Duodenal mucosa (tissue), 2 donors: ENCODE data around the gene CEP97.

Experiments used
- H3K27ac ChIP-seq: one replicate; pipeline ENCODE4 v1.7.0; 2013; ENCODE audit warnings: low read depth, low read length
- H3K27me3 ChIP-seq, 2 donors: one replicate each; pipeline ENCODE4 v1.7.0; 2013; ENCODE audit warnings: low read length in 2 of 2, control low read depth in 1 of 2; ENCODE audit not compliant: insufficient read depth in 2 of 2, control insufficient read depth in 1 of 2
- H3K36me3 ChIP-seq, 2 donors: one replicate each; pipeline ENCODE4 v1.7.0; 2013; ENCODE audit warnings: low read length in 2 of 2, control low read depth in 1 of 2; ENCODE audit not compliant: insufficient read depth in 2 of 2, control insufficient read depth in 1 of 2
- H3K4me1 ChIP-seq, 2 donors: one replicate each; pipeline ENCODE4 v1.7.0; 2013; ENCODE audit warnings: low read length in 2 of 2, control low read depth in 1 of 2; ENCODE audit not compliant: insufficient read depth in 2 of 2, control insufficient read depth in 1 of 2
- H3K4me3 ChIP-seq, 2 donors: one replicate each; pipeline ENCODE4 v1.7.0; 2013; ENCODE audit warnings: low read length in 2 of 2, low read depth in 1 of 2
- H3K9ac ChIP-seq, 2 donors: one replicate each; pipeline ENCODE4 v1.7.0; 2013; ENCODE audit warnings: low read length in 2 of 2, low read depth in 1 of 2
- H3K9me3 ChIP-seq, 2 donors: one replicate each; pipeline ENCODE4 v1.7.0; 2013; ENCODE audit warnings: low read length in 2 of 2, control low read depth in 1 of 2; ENCODE audit not compliant: control insufficient read depth in 1 of 2

CEP97 gene

GRCh38 chr3:101812895-101813294, 88.5 kb downstream of the CEP97 start:
- Histone ChIP-seq H3K9me3 (no peaks in the 10 kb centered on the region), H3K9ac (no peak overlapping the region), H3K27ac (no peak overlapping the region), H3K36me3 (no peaks in the 10 kb centered on the region), H3K4me1 (peaks cover 6 to 22% of the 10 kb centered on the region in 2 donors), H3K27me3 (no peaks in the 10 kb centered on the region), H3K4me3 (no peak overlapping the region)

GRCh38 chr3:101813817-101814440, 89.5 kb downstream of the CEP97 start:
- Histone ChIP-seq H3K9ac (no peak overlapping the region), H3K36me3 (no peaks in the 10 kb centered on the region), H3K27me3 (no peaks in the 10 kb centered on the region), H3K4me1 (peaks cover 6 to 22% of the 10 kb centered on the region in 2 donors), H3K27ac (no peak overlapping the region), H3K4me3 (peak overlapping the region; percentile 9 to 23), H3K9me3 (no peaks in the 10 kb centered on the region)

- H3K9me3 ChIP-seq: no peaks in the 10 kb centered on the region
- H3K36me3 ChIP-seq: no peaks in the 10 kb centered on the region
- peak overlapping the region in 1 of 2 donors; percentile 22 for H3K9ac ChIP-seq
- H3K27ac ChIP-seq: no peak overlapping the region
- peaks cover 6 to 19% of the 10 kb centered on the region in 2 donors for H3K4me1 ChIP-seq
- no peak overlapping the region for H3K4me3 ChIP-seq
- no peaks in the 10 kb centered on the region for H3K27me3 ChIP-seq
Measured at GRCh38 chr3:101814835-101815234, 90.4 kb downstream of the CEP97 start.

GRCh38 chr3:101816215-101817149, 92.1 kb downstream of the CEP97 start:
- Histone ChIP-seq H3K36me3 (peaks cover 0 to 3% of the 10 kb centered on the region in 2 donors), H3K9ac (no peak overlapping the region), H3K27me3 (no peaks in the 10 kb centered on the region), H3K27ac (no peak overlapping the region), H3K4me3 (no peak overlapping the region), H3K4me1 (peaks cover 6 to 15% of the 10 kb centered on the region in 2 donors), H3K9me3 (no peaks in the 10 kb centered on the region)

GRCh38 chr3:101817992-101818391, 93.6 kb downstream of the CEP97 start:
- no peak overlapping the region for H3K4me3 ChIP-seq
- no peaks in the 10 kb centered on the region for H3K9me3 ChIP-seq
- no peaks in the 10 kb centered on the region for H3K27me3 ChIP-seq
- no peak overlapping the region for H3K27ac ChIP-seq
- H3K4me1 ChIP-seq: peaks cover 6 to 15% of the 10 kb centered on the region in 2 donors
- peaks cover 0 to 5% of the 10 kb centered on the region in 2 donors for H3K36me3 ChIP-seq
- H3K9ac ChIP-seq: no peak overlapping the region

DNA sequence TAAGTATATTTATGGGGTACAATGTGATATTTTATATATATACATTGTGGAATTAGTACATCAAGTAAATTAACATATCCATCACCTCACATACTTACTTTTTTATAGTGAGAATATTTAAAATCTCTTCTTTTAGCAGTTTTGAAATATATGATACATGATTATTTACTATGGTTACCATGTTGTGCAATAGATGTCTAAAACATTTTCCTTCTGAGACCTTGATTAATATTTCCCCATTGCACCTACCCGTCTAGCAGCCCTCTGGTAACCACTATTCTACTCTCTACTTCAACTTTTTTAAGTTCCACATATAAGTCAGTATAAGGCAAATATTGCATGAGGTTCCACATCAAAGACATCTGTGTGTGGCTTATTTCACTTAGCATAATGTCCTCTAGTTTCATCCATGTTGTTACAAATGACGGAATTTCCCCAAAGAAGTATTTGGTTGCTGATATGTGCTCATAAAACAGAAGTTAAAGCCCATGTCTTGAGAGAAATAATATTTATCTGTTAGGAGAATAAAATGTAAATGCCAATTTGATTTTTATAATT, 95.3 kb downstream of the CEP97 start:
- Histone ChIP-seq H3K27ac (no peak overlapping the region), H3K4me1 (peaks cover 0 to 5% of the 10 kb centered on the region in 2 donors), H3K4me3 (no peak overlapping the region), H3K9ac (no peak overlapping the region), H3K27me3 (no peaks in the 10 kb centered on the region), H3K9me3 (no peaks in the 10 kb centered on the region), H3K36me3 (peaks cover 0 to 5% of the 10 kb centered on the region in 2 donors)
